HCT116 (cell line): Measurements from ENCODE around the gene FAM98A. TPM values are rescaled to one million over a fixed set of nuclear protein-coding genes. Genes with fewer than 3 reads are reported as not detected.

Experiments
- ATAC-seq: fragments of 200-7000 bp; cut with Tn5 transposase; 2 replicates; pipeline ENCODE4 v1.9.1; 2020; ENCODE audit warnings: mild to moderate bottlenecking, moderate library complexity
- BruUV-seq: library from RNA; stranded (reverse); fragments of 400-500 nt; replicated peaks from 2 replicates; lab custom pipeline; 2021; lab: Mats Ljungman, UMichigan
- CTCF ChIA-PET: fragments of 300-600 bp; sonication (Branson Sonifier 250); formaldehyde crosslinking; loops from one replicate; lab custom pipeline; 2021; ENCODE audit warnings: antibody characterized with exemption; lab: Charles Lee
- POLR2A ChIA-PET: fragments of 300-600, 350-600 bp; sonication (Branson Sonifier 250); formaldehyde crosslinking; loops from one replicate; lab custom pipeline; 2021; ENCODE audit warnings: antibody characterized with exemption; lab: Charles Lee
- RAD21 ChIA-PET, 2 experiments: fragments of 300-600 bp; sonication (Branson Sonifier 250); formaldehyde crosslinking; loops; one replicate each; lab custom pipeline; 2023; ENCODE audit warnings: low total read pairs in 2 of 2; ENCODE audit not compliant: uncharacterized antibody in 2 of 2, unreplicated experiment in 2 of 2, low non-redundant PET in 1 of 2; lab: Charles Lee
- DNase-seq: peaks from one replicate; pipeline ENCODE4 v3.0.0-alpha.2; 2010; ENCODE audit warnings: low read depth, low spot score
- H2AFZ ChIP-seq: fragments of 200-600 bp; shearing (Covaris generic), sonication (generic); 2 replicates; pipeline ENCODE4 v1.6.1; 2017; ENCODE audit warnings: low read depth, mixed run types, mixed read lengths, antibody characterized with exemption, low read length; ENCODE audit not compliant: poor library complexity, severe bottlenecking
- H3K27ac ChIP-seq: 2 replicates; pipeline ENCODE4 v1.5.1; 2012; ENCODE audit warnings: low read depth, low read length
- H3K27me3 ChIP-seq: fragments of 200-600 bp; sonication (generic); 2 replicates; pipeline ENCODE4 v1.6.1; 2016; ENCODE audit warnings: mixed run types, low read length, mixed read lengths; ENCODE audit not compliant: insufficient read depth
- H3K36me3 ChIP-seq, 2 experiments: fragments of 200-500 bp in 1 of 2; fragments of 200-600 bp in 1 of 2; sonication (Bioruptor generic) in 1 of 2; sonication (generic) in 1 of 2; 2 replicates each; pipeline versions ENCODE4 v1.5.1 to v1.6.1; 2014 to 2016; ENCODE audit warnings: low read length in 2 of 2, inconsistent platforms in 1 of 2, mixed read lengths in 1 of 2, mixed run types in 1 of 2; ENCODE audit not compliant: insufficient read depth in 2 of 2, control insufficient read depth in 1 of 2
- H3K4me1 ChIP-seq, 2 experiments: fragments of 200-600 bp in 1 of 2; sonication (generic) in 1 of 2; 2 replicates each; pipeline versions ENCODE4 v1.5.1 to v1.6.1; 2012 to 2017; ENCODE audit warnings: low read length in 2 of 2, inconsistent platforms in 1 of 2, mild to moderate bottlenecking in 1 of 2, mixed read lengths in 1 of 2, mixed run types in 1 of 2, moderate library complexity in 1 of 2; ENCODE audit not compliant: insufficient read depth in 2 of 2, control insufficient read depth in 1 of 2
- H3K4me2 ChIP-seq: fragments of 200-600 bp; sonication (generic); 2 replicates; pipeline ENCODE4 v1.6.1; 2017; ENCODE audit warnings: mixed run types, low read length, mixed read lengths
- H3K4me3 ChIP-seq, 2 experiments: fragments of 200-600 bp in 1 of 2; sonication (generic) in 1 of 2; replicated peaks in 1 of 2; 2 replicates each; pipeline ENCODE4 v1.5.1; 2011 to 2016; ENCODE audit warnings: low read length in 2 of 2, control low read depth in 1 of 2, low read depth in 1 of 2, mild to moderate bottlenecking in 1 of 2, mixed read lengths in 1 of 2, mixed run types in 1 of 2
- H3K79me2 ChIP-seq: fragments of 200-600 bp; sonication (generic); 2 replicates; pipeline ENCODE4 v1.6.1; 2017; ENCODE audit warnings: mild to moderate bottlenecking, mixed run types, low read length, moderate library complexity, mixed read lengths; ENCODE audit not compliant: insufficient read depth
- H3K9ac ChIP-seq: fragments of 200-600 bp; sonication (generic); 2 replicates; pipeline ENCODE4 v1.6.1; 2016; ENCODE audit warnings: low read length, mixed read lengths
- H3K9me2 ChIP-seq: fragments of 200-600 bp; sonication (generic), shearing (Covaris generic); 2 replicates; pipeline ENCODE4 v1.6.1; 2017; ENCODE audit warnings: mixed run types, mild to moderate bottlenecking, moderate library complexity; ENCODE audit not compliant: insufficient read depth
- H3K9me3 ChIP-seq, 2 experiments: fragments of 200-500 bp in 1 of 2; fragments of 200-600 bp in 1 of 2; sonication (Bioruptor generic) in 1 of 2; sonication (generic) in 1 of 2; 2 replicates each; pipeline ENCODE4 v1.6.1; 2014 to 2017; ENCODE audit warnings: low read length in 2 of 2, mixed read lengths in 2 of 2, inconsistent platforms in 1 of 2, low read depth in 1 of 2, mild to moderate bottlenecking in 1 of 2, mixed run types in 1 of 2, moderate library complexity in 1 of 2; ENCODE audit not compliant: control insufficient read depth in 1 of 2, insufficient read depth in 1 of 2
- H4K20me1 ChIP-seq: fragments of 200-600 bp; sonication (generic), shearing (Covaris generic); 2 replicates; pipeline ENCODE4 v1.6.1; 2017; ENCODE audit warnings: mixed run types, mild to moderate bottlenecking, moderate library complexity; ENCODE audit not compliant: insufficient read depth
- CBX3 ChIP-seq: IDR thresholded peaks from 2 replicates; pipeline ENCODE4 v1.6.1; 2012; ENCODE audit warnings: low read depth
- CEBPB ChIP-seq: IDR thresholded peaks from 2 replicates; pipeline ENCODE4 v1.6.1; 2012; ENCODE audit warnings: low read depth
- EGR1 ChIP-seq: IDR thresholded peaks from 2 replicates; pipeline ENCODE4 v1.6.1; 2012; ENCODE audit warnings: low read depth
- EZH2 ChIP-seq: fragments of 200-600 bp; sonication (generic); IDR thresholded peaks from 2 replicates; pipeline ENCODE4 v1.6.1; 2017; ENCODE audit warnings: antibody characterized with exemption, mixed run types
- EZH2phosphoT487 ChIP-seq: fragments of 200-600 bp; IDR thresholded peaks from 2 replicates; pipeline ENCODE4 v1.6.1; 2018; ENCODE audit warnings: antibody characterized with exemption, borderline replicate concordance
- POLR2AphosphoS5 ChIP-seq: IDR thresholded peaks from 2 replicates; pipeline ENCODE4 v1.6.1; 2011; ENCODE audit warnings: mild to moderate bottlenecking, low read depth, low read length, moderate library complexity
- RAD21 ChIP-seq: IDR thresholded peaks from 2 replicates; pipeline ENCODE4 v1.6.1; 2012; ENCODE audit warnings: low read depth, mild to moderate bottlenecking
- REST ChIP-seq: IDR thresholded peaks from 2 replicates; pipeline ENCODE4 v1.6.1; 2012; ENCODE audit warnings: low read depth
- SP1 ChIP-seq: IDR thresholded peaks from 2 replicates; pipeline ENCODE4 v1.6.1; 2012; ENCODE audit warnings: low read depth
- TCF7L2 ChIP-seq: IDR thresholded peaks from 2 replicates; pipeline ENCODE4 v1.7.0; 2011; ENCODE audit warnings: borderline replicate concordance, inconsistent platforms; ENCODE audit not compliant: insufficient read depth, insufficient read length; ENCODE audit errors: extremely low read depth
- YY1 ChIP-seq: IDR thresholded peaks from 2 replicates; pipeline ENCODE4 v1.6.1; 2011; ENCODE audit warnings: low read length, low read depth, moderate library complexity, mild to moderate bottlenecking; ENCODE audit not compliant: insufficient replicate concordance; ENCODE audit errors: extremely low read depth
- ZBTB33 ChIP-seq: IDR thresholded peaks from 2 replicates; pipeline ENCODE4 v1.6.1; 2011; ENCODE audit warnings: mild to moderate bottlenecking, low read length, moderate library complexity; ENCODE audit not compliant: insufficient replicate concordance; ENCODE audit errors: extremely low read depth
- ZFX ChIP-seq: fragments of 450-650 bp; IDR thresholded peaks from 2 replicates; pipeline ENCODE4 v1.6.1; 2017
- ZNF274 ChIP-seq: fragments of 200-500 bp; sonication (Bioruptor generic); IDR thresholded peaks from 2 replicates; pipeline ENCODE4 v1.6.1; 2014; ENCODE audit warnings: mild to moderate bottlenecking, low read depth, low read length, inconsistent platforms
- intact Hi-C: fragments of 100-400 bp; cut with micrococcal nuclease; formaldehyde crosslinking; loops from 2 replicates; pipeline ENCODE4 v1.10.0; 2022
- total RNA-seq: library from RNA; stranded (reverse); gene quantifications from one replicate; pipeline ENCODE4 v1.2.1, GENCODE V29; 2021; ENCODE audit not compliant: unreplicated experiment

The FAM98A gene
- total RNA-seq, 1 experiment from 2014 or later = 42.9 TPM

- TF ChIP-seq EZH2phosphoT487 = no peak
- TF ChIP-seq EZH2 = no peak
- no peak for TF ChIP-seq YY1
Observed at GRCh38 chr2:33607905-33608304, 8.8 kb upstream of the FAM98A start (continued).

- Histone ChIP-seq H3K9ac (no peak overlapping the region), H3K27me3 (no peaks in the 10 kb centered on the region), H4K20me1 (no peaks in the 10 kb centered on the region), H2AFZ (no peak overlapping the region), H3K36me3 (no peaks in the 10 kb centered on the region), H3K9me2 (no peaks in the 10 kb centered on the region), H3K4me1 (no peaks in the 10 kb centered on the region), H3K79me2 (no peaks in the 10 kb centered on the region), H3K4me3 (no peak overlapping the region), H3K27ac (no peak overlapping the region), H3K9me3 (no peaks in the 10 kb centered on the region), H3K4me2 (no peak overlapping the region)
- RAD21 ChIA-PET = interaction anchor here in 1 of 2 experiments (0.7 kb wide), 1 partner anchor 18 kb away, joined by 5 read pairs; no protein-coding TSS in a partner anchor
- POLR2A ChIA-PET = no interaction called here
- no peak for DNase-seq
- intact Hi-C loops = no loop called here
- TF ChIP-seq EZH2phosphoT487 = no peak
- TF ChIP-seq POLR2AphosphoS5 = no peak
- no peak for TF ChIP-seq TCF7L2
- CTCF ChIA-PET = no interaction called here
- no TSS peak for BruUV-seq
- ATAC-seq = no peak
Observed at GRCh38 chr2:33607251-33607721, 8.2 kb upstream of the FAM98A start.

GRCh38 chr2:33606622-33607021, 7.5 kb upstream of the FAM98A start:
- Histone ChIP-seq H3K27me3 (no peaks in the 10 kb centered on the region), H3K4me2 (no peak overlapping the region), H3K9me2 (no peaks in the 10 kb centered on the region), H3K9me3 (no peaks in the 10 kb centered on the region), H3K4me3 (no peak overlapping the region), H2AFZ (no peak overlapping the region), H3K79me2 (no peaks in the 10 kb centered on the region), H3K4me1 (no peaks in the 10 kb centered on the region), H3K36me3 (no peaks in the 10 kb centered on the region), H3K27ac (no peak overlapping the region), H3K9ac (no peak overlapping the region), H4K20me1 (no peaks in the 10 kb centered on the region)
- RAD21 ChIA-PET = interaction anchor here in 1 of 2 experiments (0.7 kb wide), 1 partner anchor 19 kb away, joined by 5 read pairs; no protein-coding TSS in a partner anchor
- CTCF ChIA-PET = no interaction called here
- intact Hi-C loops = no loop called here
- DNase-seq (no peak), ATAC-seq (no peak)
- POLR2A ChIA-PET = no interaction called here
- BruUV-seq = no TSS peak
- TF ChIP-seq ZNF274 (no peak), ZBTB33 (no peak), REST (no peak), POLR2AphosphoS5 (no peak), RAD21 (no peak), ZFX (no peak), EGR1 (no peak), SP1 (no peak), CEBPB (no peak), CBX3 (no peak)
